NCI-H1694 treated with DMSO at 0.1 percent for 48 hours (cell line): Measurements from ENCODE around the gene NR2C2AP.

Source experiments
- DNase-seq: peaks from one replicate; lab custom pipeline; 2025; lab: John Stamatoyannopoulos, UW

Gene NR2C2AP

DNA sequence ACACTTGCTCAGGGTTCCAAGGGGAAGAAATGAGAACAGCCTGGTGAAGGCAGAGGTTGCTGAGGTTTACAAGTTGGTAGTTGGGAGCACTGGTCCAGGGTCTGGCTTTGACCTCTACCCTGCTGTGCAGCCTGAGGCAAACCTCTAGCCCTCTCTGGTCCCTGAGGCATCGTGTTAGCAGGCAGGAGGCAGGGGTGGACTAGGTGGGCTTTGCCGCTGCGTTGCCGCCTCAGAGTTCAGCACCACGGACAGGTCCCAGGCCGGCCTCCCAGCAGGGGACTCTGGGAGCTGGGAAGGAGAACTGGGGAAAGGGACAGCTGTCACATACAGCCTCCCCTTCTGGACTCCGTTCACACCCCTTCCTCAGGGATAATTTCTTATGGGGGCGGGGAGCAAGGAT lies 11.7 kb upstream of the NR2C2AP start:
- no peak for DNase-seq

GRCh38 chr19:19214159-19214490 lies 10.9 kb upstream of the NR2C2AP start:
- no peak for DNase-seq

DNA sequence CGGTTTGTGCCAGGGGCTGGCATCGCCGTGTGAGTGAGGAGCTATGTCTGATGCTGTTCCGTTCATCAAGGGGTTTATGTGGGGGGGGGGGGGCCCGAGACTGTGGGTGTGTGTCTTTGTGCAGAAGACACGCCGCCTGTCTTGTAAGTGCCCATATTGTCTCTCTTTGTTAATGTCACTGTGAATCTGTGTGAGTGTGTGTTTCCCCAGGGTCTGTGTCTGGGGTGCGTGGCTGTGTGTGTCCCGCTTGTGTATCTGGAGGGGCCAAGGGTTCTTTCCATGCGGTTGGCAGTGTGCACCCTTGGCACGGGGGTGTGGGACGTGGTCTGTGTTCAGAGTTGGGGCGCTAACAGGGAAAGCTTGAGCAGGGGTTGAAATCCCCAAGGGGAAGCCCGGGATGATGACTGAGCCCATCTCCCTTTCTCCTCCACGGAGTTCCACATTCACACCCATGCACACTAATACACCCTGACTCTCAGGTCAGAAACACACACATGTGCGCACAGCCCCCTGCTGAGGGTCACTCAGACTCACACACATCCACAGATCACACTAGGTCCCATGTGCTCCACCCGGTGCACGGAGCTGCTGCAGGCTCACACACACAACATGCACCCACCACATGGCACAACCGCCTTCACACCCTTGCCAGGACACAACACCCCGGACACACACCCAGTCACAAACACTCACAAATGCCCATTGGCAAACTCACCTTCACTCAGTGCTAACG lies 10.4 kb upstream of the NR2C2AP start:
- no peak for DNase-seq

DNA sequence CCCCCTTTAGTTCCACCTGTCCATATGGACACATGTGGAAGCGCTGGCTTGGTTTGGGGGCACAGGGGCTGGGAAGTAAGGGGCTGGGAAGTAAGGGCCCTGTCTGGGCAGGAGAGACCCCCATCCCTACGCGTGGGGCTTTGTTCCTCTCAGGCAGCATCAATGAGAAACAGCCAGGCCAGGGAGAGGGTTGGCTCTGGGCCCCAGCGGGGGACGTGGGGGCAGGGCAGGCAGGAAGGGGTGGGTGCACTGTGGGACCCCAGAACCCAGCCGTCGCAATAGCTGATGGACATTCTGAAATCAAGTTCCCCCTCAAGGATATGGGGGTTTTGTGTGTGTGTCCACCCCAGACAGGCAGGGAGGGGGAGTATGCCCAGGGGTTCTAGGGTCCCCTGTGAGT lies 9.7 kb upstream of the NR2C2AP start:
- DNase-seq: no peak

DNA sequence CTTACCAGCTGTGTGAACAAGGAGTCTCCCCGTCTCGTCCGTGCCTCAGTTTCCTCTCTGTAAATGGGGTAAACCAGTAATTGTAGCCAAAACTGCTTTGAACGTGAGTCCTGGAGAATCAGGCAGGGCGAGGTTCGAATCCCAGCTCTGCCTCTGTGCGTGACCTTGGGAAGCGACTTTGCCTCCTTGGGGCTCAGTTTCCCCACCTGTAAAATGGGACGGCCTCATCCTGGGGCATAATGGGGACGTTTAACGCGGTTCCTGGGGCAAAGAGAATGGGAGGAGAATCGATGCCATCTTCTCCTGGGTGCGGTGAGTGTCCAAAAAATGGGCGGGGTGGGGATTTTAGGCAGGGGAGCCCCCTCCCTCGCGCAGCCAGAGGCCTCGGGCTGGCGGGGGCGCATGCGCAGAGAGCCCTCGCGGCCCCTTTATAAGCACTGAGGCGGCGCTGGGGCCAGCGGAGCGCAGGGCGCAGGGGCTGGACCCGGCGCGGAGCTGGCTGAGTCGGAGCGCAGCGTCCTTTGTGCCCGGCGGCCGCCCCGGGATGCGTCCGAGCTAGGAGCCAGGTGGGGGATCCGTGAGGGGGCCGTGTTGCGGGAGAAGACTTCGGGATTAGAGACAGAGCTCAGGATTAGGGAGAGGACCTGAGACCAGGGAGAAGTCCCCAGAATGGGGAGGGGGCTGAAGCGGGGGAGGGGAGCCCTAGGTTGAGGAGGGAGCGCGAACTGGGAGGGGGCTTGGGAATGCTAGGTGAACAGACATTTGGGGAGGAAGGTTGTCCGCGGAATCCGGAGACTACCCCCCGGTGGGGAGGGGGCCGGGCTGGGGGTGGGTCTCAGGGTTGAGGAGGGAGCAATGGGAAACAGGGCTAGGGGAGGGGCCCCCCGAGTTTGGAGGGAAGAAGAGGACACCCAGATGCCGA lies 8.5 kb upstream of the NR2C2AP start, which contains the start of gene NCAN:
NCAN (plus strand) TSS at position 460 of the 922 bp plus-strand sequence. CDS start 4,996 bp downstream, outside the sequence.
- peak; percentile 21 for DNase-seq

DNA sequence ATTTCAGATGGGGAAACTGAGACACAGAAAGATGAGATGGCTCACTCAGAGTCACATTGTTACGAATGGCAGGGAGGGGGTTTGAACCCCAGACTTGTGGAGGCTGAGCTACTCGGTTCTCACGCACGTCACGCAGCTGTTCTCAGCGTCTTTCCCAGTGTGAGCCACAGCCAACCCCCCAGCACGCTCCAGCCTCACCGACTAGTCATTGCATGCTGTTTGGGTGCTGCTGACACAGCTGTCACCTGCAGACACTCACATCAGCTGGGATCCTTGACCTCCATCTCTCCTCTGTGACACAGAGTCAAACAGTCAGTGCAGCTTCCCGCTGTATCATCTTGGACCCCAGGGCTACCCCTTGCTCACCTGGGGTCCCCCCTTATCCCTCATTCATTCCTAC lies 6.2 kb upstream of the NR2C2AP start:
- peak; percentile 12 for DNase-seq

GRCh38 chr19:19207637-19208572 lies 4.7 kb upstream of the NR2C2AP start:
- no peak for DNase-seq

- no peak for DNase-seq
Measured at GRCh38 chr19:19206938-19207337, 3.7 kb upstream of the NR2C2AP start.

- DNase-seq: no peak
Measured at GRCh38 chr19:19205416-19206410, 2.5 kb upstream of the NR2C2AP start.

- no peak for DNase-seq
Measured at GRCh38 chr19:19204181-19204580, 967 bp upstream of the NR2C2AP start.

DNA sequence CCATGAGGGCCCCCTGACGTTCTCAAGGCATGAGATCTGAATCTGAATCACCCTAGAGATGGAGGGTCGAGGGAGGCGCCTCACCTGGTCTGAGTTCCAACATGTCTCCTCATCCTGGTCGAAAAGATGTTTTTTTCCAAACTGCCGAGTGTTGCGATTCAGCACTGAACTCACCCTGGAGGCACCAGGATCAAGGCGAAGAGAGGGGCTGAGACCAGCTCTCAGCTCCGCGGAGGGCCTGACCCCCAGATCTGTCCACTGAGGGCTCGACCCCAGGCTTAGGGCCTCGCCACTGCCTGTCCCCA lies 555 bp downstream of the NR2C2AP start:
- no peak for DNase-seq

- DNase-seq: no peak
Measured at GRCh38 chr19:19201697-19202630, 1.2 kb downstream of the NR2C2AP start.

DNA sequence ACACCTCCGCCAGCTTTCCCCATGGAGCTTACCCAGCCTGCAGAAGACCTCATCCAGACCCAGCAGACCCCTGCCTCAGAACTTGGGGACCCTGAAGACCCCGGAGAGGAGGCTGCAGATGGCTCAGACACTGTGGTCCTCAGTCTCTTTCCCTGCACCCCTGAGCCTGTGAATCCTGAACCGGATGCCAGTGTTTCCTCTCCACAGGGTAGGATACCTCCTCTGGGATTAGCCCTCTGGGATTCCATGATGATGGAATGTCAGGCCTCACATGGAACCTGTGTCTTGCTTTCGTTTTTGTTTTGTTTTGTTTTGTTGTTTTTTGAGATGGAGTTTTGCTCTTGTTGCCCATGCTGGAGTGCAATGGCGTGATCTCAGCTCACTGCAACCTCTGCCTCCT lies 9.3 kb downstream of the NR2C2AP start:
- DNase-seq: no peak

DNA sequence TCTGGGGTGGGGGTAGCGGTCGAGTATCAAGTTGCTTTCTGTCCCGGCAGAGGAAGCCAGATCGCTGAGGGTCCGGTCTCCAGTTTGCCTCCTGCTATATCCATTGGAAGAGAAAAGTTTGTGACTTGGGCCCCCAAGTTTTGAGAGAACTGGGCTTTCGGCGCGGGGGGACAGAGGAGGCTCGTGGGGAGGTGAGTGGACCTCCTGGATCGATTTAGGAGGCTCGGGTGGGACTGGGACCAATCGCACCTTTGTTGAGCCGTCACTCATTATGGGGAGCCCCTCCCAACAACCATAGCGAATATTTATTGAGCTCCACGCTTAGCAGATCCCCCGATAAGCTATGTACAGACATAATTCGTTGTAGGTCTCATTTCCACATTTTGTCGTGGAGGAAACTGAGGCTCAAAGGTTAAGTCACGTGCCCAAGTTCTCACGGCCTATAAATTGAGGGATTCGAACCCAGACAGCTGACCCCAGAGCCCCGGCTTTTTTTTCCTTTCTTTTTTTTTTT lies 10.2 kb downstream of the NR2C2AP start:
- no peak for DNase-seq

DNA sequence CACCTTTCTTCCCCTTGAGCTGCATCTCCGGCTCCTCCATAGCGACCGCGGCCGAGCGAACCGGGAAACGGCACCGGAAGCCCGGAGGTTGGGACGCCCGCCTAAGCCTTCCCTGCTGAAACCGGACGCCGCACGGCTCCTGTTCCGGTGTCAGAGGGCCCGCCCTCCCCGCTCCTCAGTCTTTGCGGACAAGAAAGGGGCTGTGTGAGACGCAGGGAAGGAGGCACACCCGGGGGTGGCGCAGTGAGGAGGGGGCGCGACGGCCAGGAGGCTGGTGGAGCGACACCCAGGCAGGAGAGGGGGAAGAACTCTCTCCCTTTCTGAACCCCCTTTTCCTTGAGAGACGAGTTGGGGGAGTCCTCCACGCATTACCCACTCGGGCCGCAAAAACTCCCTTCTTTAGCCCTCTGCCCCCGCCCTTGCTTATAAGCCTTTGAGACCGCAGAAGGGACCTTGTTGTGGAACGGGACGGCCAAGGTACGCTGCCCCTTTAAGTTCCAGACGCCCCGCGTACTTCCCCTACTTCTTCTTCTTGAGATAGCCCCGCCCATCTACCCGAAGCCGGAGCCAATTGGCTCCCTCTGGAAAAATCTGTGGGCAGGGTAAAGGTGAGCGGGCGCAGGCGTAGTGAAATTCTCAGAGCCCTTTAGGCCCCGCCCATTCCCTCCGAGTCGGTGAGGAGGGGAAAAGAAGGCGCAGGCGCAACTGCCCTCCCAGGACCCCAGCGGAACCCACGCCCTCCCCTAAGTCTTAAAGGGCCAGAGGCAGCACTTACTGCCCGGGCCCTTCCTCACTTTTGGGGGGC lies 10.9 kb downstream of the NR2C2AP start, which contains the start of the genes BORCS8 and RFXANK:
BORCS8 (minus strand) TSS at position 75 of the 805 bp plus-strand sequence; CDS start at position 40, 35 bp downstream.
RFXANK (plus strand) TSS at position 181 of the 805 bp plus-strand sequence. CDS start 1,689 bp downstream, outside the sequence.
- DNase-seq: peak; percentile 99

- DNase-seq: no peak
Measured at GRCh38 chr19:19191768-19192077, 11.5 kb downstream of the NR2C2AP start.

GRCh38 chr19:19186742-19187141 lies 16.5 kb downstream of the NR2C2AP start:
- no peak for DNase-seq

- DNase-seq: peak; percentile 21
Measured at GRCh38 chr19:19185853-19186740, 17.1 kb downstream of the NR2C2AP start.
